ENCODE results near the gene OSBPL9.

The OSBPL9 gene

GRCh38 chr1:51733793-51734522 is 117.1 kb downstream of the OSBPL9 start:
- no peak overlapping the region for H2AFZ ChIP-seq (ENCODE audit: low read length)
- H3K27ac ChIP-seq (ENCODE audit: low read length) = no peak overlapping the region
- no peaks in the 10 kb centered on the region for H3K9me3 ChIP-seq (replicated peaks; ENCODE audit: insufficient read depth, low read length)
- TF ChIP-seq EZH2phosphoT487 (IDR thresholded peaks at IDR 0.05; ENCODE audit: low read length) (no peak), CTCF (IDR thresholded peaks at IDR 0.05; ENCODE audit: low read length) (no peak), EZH2 (optimal IDR thresholded peaks at IDR 0.05; ENCODE audit: low read depth, low read length) (no peak)
- H3K4me2 ChIP-seq (ENCODE audit: low read depth, low read length) = no peak overlapping the region
- H3K36me3 ChIP-seq (replicated peaks; ENCODE audit: insufficient read depth, low read length) = no peaks in the 10 kb centered on the region
- no peak overlapping the region for H3K4me3 ChIP-seq (ENCODE audit: low read length)
- no peak overlapping the region for H3K9ac ChIP-seq (ENCODE audit: low read length)
- no peaks in the 10 kb centered on the region for H3K27me3 ChIP-seq (replicated peaks; ENCODE audit: insufficient read depth, low read length)
- H3K9me2 ChIP-seq (replicated peaks; ENCODE audit: insufficient read depth, low read length) = no peaks in the 10 kb centered on the region
- H3K79me2 ChIP-seq (ENCODE audit: low read length) = peaks cover 94% of the 10 kb centered on the region
- H3K4me1 ChIP-seq (ENCODE audit: low read length) = peaks cover 23% of the 10 kb centered on the region; the same call in 1 of the 2 replicates
- H3F3A ChIP-seq (ENCODE audit: insufficient read depth, low read length) = peaks cover 14% of the 10 kb centered on the region; the same call in 1 of the 2 replicates
- no peak for DNase-seq
- peaks cover 19% of the 10 kb centered on the region for H4K20me1 ChIP-seq (ENCODE audit: insufficient read depth, low read length)

DNA sequence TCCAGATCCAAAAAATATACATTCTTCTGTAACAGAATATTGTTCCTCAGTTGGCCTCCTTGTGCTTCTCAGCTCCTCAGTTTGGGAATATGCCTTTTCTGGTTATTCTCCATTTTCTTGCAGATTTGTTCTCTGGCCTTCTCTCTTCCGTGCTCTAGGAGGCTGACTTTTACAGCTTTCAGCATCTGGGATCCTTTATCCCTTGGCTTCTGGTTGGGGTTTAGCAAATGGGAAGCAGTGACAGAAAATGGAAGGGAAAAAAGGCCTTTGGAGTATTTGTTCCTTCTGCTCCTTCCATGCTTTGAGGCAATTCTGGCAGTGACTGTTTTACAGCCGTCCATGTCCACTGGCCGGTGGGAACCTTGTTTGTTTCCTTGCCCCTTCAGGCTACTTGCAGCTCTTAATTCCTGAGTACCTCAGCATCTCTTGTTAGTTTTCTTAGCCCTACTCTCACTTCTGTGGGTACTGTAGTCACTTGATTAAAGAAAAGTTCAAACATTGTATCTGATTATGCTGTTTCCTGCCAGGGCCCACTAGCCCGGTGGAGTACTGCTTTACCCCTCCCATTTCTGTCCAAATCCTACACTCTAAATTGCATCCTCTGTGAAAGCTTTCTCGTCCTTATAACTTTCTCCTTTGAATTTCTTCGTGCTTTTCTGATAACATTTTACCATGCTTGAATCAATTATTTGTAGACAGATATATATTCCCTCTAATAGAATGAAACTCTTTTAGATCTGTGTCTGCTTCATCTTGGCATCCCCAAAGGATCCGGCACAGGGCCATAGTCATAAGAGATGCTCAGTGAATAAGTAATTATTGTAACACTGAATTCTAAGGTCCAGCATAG is 118.2 kb downstream of the OSBPL9 start:
- peaks cover 23% of the 10 kb centered on the region; the same call in 1 of the 2 replicates for H3K4me1 ChIP-seq (ENCODE audit: low read length)
- H3K4me3 ChIP-seq (ENCODE audit: low read length) = no peak overlapping the region
- H3F3A ChIP-seq (ENCODE audit: insufficient read depth, low read length) = peaks cover 9% of the 10 kb centered on the region; the same call in 1 of the 2 replicates
- no peaks in the 10 kb centered on the region for H3K36me3 ChIP-seq (replicated peaks; ENCODE audit: insufficient read depth, low read length)
- H3K79me2 ChIP-seq (ENCODE audit: low read length) = peaks cover 100% of the 10 kb centered on the region
- peaks cover 19% of the 10 kb centered on the region for H4K20me1 ChIP-seq (ENCODE audit: insufficient read depth, low read length)
- no peaks in the 10 kb centered on the region for H3K9me2 ChIP-seq (replicated peaks; ENCODE audit: insufficient read depth, low read length)
- H3K9ac ChIP-seq (ENCODE audit: low read length) = no peak overlapping the region
- H3K27me3 ChIP-seq (replicated peaks; ENCODE audit: insufficient read depth, low read length) = no peaks in the 10 kb centered on the region
- no peak overlapping the region for H3K4me2 ChIP-seq (ENCODE audit: low read depth, low read length)
- DNase-seq = no peak
- H2AFZ ChIP-seq (ENCODE audit: low read length) = no peak overlapping the region
- no peak overlapping the region for H3K27ac ChIP-seq (ENCODE audit: low read length)
- no peak for TF ChIP-seq EZH2phosphoT487 (IDR thresholded peaks at IDR 0.05; ENCODE audit: low read length)
- TF ChIP-seq CTCF (IDR thresholded peaks at IDR 0.05; ENCODE audit: low read length) = no peak
- TF ChIP-seq EZH2 (optimal IDR thresholded peaks at IDR 0.05; ENCODE audit: low read depth, low read length) = no peak
- no peaks in the 10 kb centered on the region for H3K9me3 ChIP-seq (replicated peaks; ENCODE audit: insufficient read depth, low read length)

- peaks cover 23% of the 10 kb centered on the region; the same call in 1 of the 2 replicates for H3K4me1 ChIP-seq (ENCODE audit: low read length)
- H3K9me3 ChIP-seq (replicated peaks; ENCODE audit: insufficient read depth, low read length) = no peaks in the 10 kb centered on the region
- no peaks in the 10 kb centered on the region for H3K27me3 ChIP-seq (replicated peaks; ENCODE audit: insufficient read depth, low read length)
- H3K4me2 ChIP-seq (ENCODE audit: low read depth, low read length) = no peak overlapping the region
- peaks cover 19% of the 10 kb centered on the region for H4K20me1 ChIP-seq (ENCODE audit: insufficient read depth, low read length)
- H3K9me2 ChIP-seq (replicated peaks; ENCODE audit: insufficient read depth, low read length) = no peaks in the 10 kb centered on the region
- H3K27ac ChIP-seq (ENCODE audit: low read length) = no peak overlapping the region
- H3F3A ChIP-seq (ENCODE audit: insufficient read depth, low read length) = 0 out of 2 replicates have a peak, but pooled peaks cover 7% of the 10 kb centered on the region
- no peak for DNase-seq
- no peak overlapping the region for H2AFZ ChIP-seq (ENCODE audit: low read length)
- no peak for TF ChIP-seq CTCF (IDR thresholded peaks at IDR 0.05; ENCODE audit: low read length)
- no peak for TF ChIP-seq EZH2 (optimal IDR thresholded peaks at IDR 0.05; ENCODE audit: low read depth, low read length)
- TF ChIP-seq EZH2phosphoT487 (IDR thresholded peaks at IDR 0.05; ENCODE audit: low read length) = no peak
- H3K4me3 ChIP-seq (ENCODE audit: low read length) = no peak overlapping the region
- no peaks in the 10 kb centered on the region for H3K36me3 ChIP-seq (replicated peaks; ENCODE audit: insufficient read depth, low read length)
- peaks cover 98% of the 10 kb centered on the region for H3K79me2 ChIP-seq (ENCODE audit: low read length)
- H3K9ac ChIP-seq (ENCODE audit: low read length) = no peak overlapping the region
Measured at GRCh38 chr1:51735746-51736254, 118.9 kb downstream of the OSBPL9 start.

Measured in MM.1S (cell line).